Kidney epithelial cell (primary cell): ENCODE data around the gene CASP14. TPM values are rescaled to one million over a fixed set of nuclear protein-coding genes. Genes with fewer than 3 reads are reported as not detected.

Source experiments
- DNase-seq: peaks from one replicate; pipeline ENCODE4 v3.0.0-alpha.2; 2010; ENCODE audit warnings: low read depth
- H3K27me3 ChIP-seq: 2 replicates; pipeline ENCODE4 v1.6.0; 2011; ENCODE audit warnings: low read length; ENCODE audit not compliant: control insufficient read depth, insufficient read depth
- H3K36me3 ChIP-seq: 2 replicates; pipeline ENCODE4 v1.5.1; 2011; ENCODE audit warnings: low read length; ENCODE audit not compliant: control insufficient read depth, insufficient read depth
- H3K4me3 ChIP-seq: 2 replicates; pipeline ENCODE4 v1.5.1; 2011; ENCODE audit warnings: low read depth, mild to moderate bottlenecking, control low read depth, low read length
- total RNA-seq: library from RNA; depleted of rRNA; stranded (reverse); fragments of >200 nt; gene quantifications from 2 replicates; pipeline ENCODE4 v1.2.3, GENCODE V29; 2015
- TF ChIP-seq, protein P1 (sequence below): IDR thresholded peaks from 2 replicates; pipeline ENCODE4 v1.5.1; 2011; ENCODE audit warnings: mild to moderate bottlenecking, moderate library complexity, low read length, control low read depth, inconsistent platforms; ENCODE audit not compliant: insufficient read depth, poor library complexity, severe bottlenecking

The CASP14 gene
- total RNA-seq, 1 donor from 2014 or later: not detected

DNA sequence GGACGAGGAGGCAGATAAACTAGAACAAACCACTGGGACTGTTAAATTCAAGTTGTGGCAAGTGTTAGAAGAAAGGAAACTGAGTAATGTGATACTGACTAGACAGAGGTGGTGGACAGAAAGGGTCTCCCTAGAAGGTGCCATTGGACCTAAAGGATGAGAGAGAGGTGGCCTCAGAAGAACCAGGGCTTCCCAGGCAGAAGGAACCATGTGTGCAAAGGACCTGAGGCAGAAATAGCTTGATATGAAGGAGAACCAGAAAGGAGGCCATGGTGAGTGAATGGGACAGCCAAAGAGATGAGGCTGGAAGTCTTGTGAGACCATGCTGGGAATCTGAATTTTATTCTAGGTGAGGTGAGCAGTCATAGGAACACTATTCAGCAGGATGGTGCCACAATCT, 55.1 kb downstream of the CASP14 start:
- Histone ChIP-seq H3K4me3 (no peak overlapping the region), H3K36me3 (no peaks in the 10 kb centered on the region), H3K27me3 (no peaks in the 10 kb centered on the region)
- TF ChIP-seq, protein P1, sequence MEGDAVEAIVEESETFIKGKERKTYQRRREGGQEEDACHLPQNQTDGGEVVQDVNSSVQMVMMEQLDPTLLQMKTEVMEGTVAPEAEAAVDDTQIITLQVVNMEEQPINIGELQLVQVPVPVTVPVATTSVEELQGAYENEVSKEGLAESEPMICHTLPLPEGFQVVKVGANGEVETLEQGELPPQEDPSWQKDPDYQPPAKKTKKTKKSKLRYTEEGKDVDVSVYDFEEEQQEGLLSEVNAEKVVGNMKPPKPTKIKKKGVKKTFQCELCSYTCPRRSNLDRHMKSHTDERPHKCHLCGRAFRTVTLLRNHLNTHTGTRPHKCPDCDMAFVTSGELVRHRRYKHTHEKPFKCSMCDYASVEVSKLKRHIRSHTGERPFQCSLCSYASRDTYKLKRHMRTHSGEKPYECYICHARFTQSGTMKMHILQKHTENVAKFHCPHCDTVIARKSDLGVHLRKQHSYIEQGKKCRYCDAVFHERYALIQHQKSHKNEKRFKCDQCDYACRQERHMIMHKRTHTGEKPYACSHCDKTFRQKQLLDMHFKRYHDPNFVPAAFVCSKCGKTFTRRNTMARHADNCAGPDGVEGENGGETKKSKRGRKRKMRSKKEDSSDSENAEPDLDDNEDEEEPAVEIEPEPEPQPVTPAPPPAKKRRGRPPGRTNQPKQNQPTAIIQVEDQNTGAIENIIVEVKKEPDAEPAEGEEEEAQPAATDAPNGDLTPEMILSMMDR: no peak
- no peak for DNase-seq

DNA sequence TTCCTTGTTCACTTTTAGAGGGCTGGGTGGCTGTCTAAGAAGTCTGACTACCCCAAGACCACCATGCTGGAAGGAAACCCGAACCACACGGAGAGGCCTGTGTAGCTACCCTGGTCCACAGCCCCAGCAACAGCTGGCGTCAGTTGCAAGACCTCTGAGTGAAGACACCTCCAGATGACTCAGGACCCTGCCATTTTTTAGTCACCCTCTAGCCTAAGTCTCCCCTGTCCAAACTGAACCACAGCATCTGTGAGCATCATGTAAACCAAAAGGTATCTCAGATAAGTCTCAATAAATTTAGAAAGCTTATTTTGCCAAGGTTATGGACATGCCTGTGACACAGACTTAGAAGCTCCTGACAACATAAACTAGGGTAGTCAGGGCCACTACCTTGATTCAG, 55.8 kb downstream of the CASP14 start:
- no peak for DNase-seq
- H3K4me3 ChIP-seq: no peak overlapping the region
- TF ChIP-seq, protein P1: no peak
- peaks cover under 1% of the 10 kb centered on the region for H3K36me3 ChIP-seq
- H3K27me3 ChIP-seq: no peaks in the 10 kb centered on the region

DNA sequence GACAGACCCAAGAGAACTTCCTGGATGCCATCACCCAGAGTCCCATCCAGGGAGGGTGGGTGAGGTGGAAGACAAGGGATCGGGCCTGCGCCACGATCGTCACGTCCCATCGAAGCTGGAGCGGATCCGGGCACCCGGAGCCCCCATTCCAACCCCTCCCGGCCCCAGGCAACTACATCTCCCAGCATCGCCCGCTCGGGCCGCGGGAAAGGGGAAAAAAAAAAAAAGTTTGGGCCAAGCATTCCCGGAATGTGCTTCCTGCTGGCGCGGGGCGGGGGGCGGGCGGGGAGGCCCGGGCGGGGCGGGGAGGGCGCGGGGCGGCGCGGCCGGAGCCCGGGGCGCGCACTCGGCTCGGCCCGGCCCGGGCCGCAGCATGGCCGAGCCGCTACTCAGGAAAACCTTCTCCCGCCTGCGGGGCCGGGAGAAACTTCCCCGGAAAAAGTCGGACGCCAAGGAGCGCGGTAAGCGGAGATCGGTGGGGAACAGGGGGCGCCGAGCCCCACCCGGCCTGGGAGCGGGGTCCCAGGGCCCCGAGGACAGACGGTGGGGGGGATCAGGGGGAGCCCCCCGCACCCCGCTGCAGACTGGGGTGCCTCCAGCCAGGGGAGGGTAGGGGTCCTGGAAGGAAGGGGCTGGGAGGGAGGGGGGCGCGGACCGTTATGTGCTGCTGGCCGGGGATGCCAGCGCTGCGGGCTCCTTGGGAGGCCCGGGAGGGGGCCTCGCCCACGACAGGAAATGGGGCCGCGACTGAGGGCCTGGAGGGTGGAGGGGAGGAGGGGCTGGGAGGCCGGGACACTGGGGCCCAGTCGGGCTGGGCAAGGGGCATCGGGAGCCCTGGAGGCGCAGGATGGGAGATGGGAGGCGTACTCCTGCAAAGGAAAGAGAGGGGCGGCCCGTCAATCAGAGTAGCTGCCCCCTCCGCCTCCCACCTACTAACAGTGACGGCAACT, 58.1 kb downstream of the CASP14 start, which contains the start of gene SYDE1:
Gene SYDE1 (plus strand): TSS at position 341 of the 950 bp plus-strand sequence. CDS start 33 bp downstream, at position 374.
- no peak for DNase-seq
- H3K36me3 ChIP-seq: peaks cover 1% of the 10 kb centered on the region
- TF ChIP-seq, protein P1: no peak
- peak within 1 kb of the TSS; percentile 97 for H3K4me3 ChIP-seq
- H3K27me3 ChIP-seq: no peaks in the 10 kb centered on the region

Other genes starting within 250 kb of the CASP14 start
- gene OR7A5, start 214.3 kb upstream of the CASP14 start, total RNA-seq: not detected in 2 replicates
- gene OR7C1, start 214.3 kb upstream of the CASP14 start, total RNA-seq: not detected in 2 replicates
- not detected in 2 replicates for gene OR7A10, start 200.6 kb upstream of the CASP14 start, total RNA-seq
- not detected in 2 replicates for gene OR7A17, start 163.3 kb upstream of the CASP14 start, total RNA-seq
- gene OR7C2, start 108.0 kb upstream of the CASP14 start, total RNA-seq: not detected in 2 replicates
- gene SLC1A6, start 69.6 kb upstream of the CASP14 start, total RNA-seq: not detected in 2 replicates
- not detected in 2 replicates for gene OR1I1, start 32.7 kb downstream of the CASP14 start, total RNA-seq
- 28.4 and 47.0 TPM in 2 replicates for gene SYDE1, start 57.9 kb downstream of the CASP14 start, total RNA-seq
- gene NOTCH3, start 151.5 kb downstream of the CASP14 start, total RNA-seq: 32.8 and 34.0 TPM in 2 replicates
- 0.79 and 3.4 TPM in 2 replicates for gene EPHX3, start 183.0 kb downstream of the CASP14 start, total RNA-seq